ENCODE measurements around the gene WDR5B.

WDR5B gene

GRCh38 chr3:122383771-122384697, 31.8 kb downstream of the WDR5B start, which contains the start of gene FAM162A:
Gene FAM162A, plus strand, starts transcription at chr3:122384182. Its CDS starts 84 bp downstream, at chr3:122384266.
- Histone ChIP-seq H3K4me3 (ENCODE audit: low read depth, low read length) (peak within 1 kb of the TSS; percentile 66), H3K4me2 (ENCODE audit: low read length) (peak within 1 kb of the TSS; percentile 65), H3K27me3 (ENCODE audit: control insufficient read depth, insufficient read depth, low read length) (no peaks in the 10 kb centered on the region), H3K4me1 (no peaks in the 10 kb centered on the region), H2AFZ (peak within 1 kb of the TSS; percentile 93), H3K36me3 (ENCODE audit: control insufficient read depth, insufficient read depth, low read length) (no peaks in the 10 kb centered on the region), H3K27ac (peak within 1 kb of the TSS; percentile 88), H3K9ac (peak within 1 kb of the TSS; percentile 73), H3K9me3 (ENCODE audit: control insufficient read depth, low read length) (no peaks in the 10 kb centered on the region), H3K79me2 (peaks cover 18% of the 10 kb centered on the region)
- TF ChIP-seq CTCF (IDR thresholded peaks at IDR 0.05), result peak; percentile 88

- Histone ChIP-seq H3K9me3 (ENCODE audit: control insufficient read depth, low read length) (no peaks in the 10 kb centered on the region), H3K4me2 (ENCODE audit: low read length) (peak within 1 kb of the TSS; percentile 65), H2AFZ (peak within 1 kb of the TSS; percentile 93), H3K27me3 (ENCODE audit: control insufficient read depth, insufficient read depth, low read length) (no peaks in the 10 kb centered on the region), H3K27ac (peak within 1 kb of the TSS; percentile 88), H3K4me3 (ENCODE audit: low read depth, low read length) (peak within 1 kb of the TSS; percentile 66), H3K79me2 (peaks cover 15% of the 10 kb centered on the region), H3K9ac (peak within 1 kb of the TSS; percentile 73), H3K4me1 (no peaks in the 10 kb centered on the region), H3K36me3 (ENCODE audit: control insufficient read depth, insufficient read depth, low read length) (no peaks in the 10 kb centered on the region)
- no peak for TF ChIP-seq CTCF (IDR thresholded peaks at IDR 0.05)
These were observed 32.8 kb downstream of the WDR5B start, which contains the start of gene MIX23 for GRCh38 chr3:122382888-122383666. Gene MIX23, minus strand, starts transcription at chr3:122383231. Its CDS starts 7 bp downstream, at chr3:122383224.

GRCh38 chr3:122377975-122378374, 37.9 kb downstream of the WDR5B start:
- H3K79me2 ChIP-seq, result peaks cover 5% of the 10 kb centered on the region
- no peaks in the 10 kb centered on the region for H3K4me1 ChIP-seq
- no peak overlapping the region for H3K27ac ChIP-seq
- TF ChIP-seq CTCF (IDR thresholded peaks at IDR 0.05), result no peak
- H3K4me2 ChIP-seq (ENCODE audit: low read length), result no peak overlapping the region
- H3K27me3 ChIP-seq (ENCODE audit: control insufficient read depth, insufficient read depth, low read length), result no peaks in the 10 kb centered on the region
- no peaks in the 10 kb centered on the region for H3K9me3 ChIP-seq (ENCODE audit: control insufficient read depth, low read length)
- H3K4me3 ChIP-seq (ENCODE audit: low read depth, low read length), result no peak overlapping the region
- no peak overlapping the region for H2AFZ ChIP-seq
- no peaks in the 10 kb centered on the region for H3K36me3 ChIP-seq (ENCODE audit: control insufficient read depth, insufficient read depth, low read length)
- no peak overlapping the region for H3K9ac ChIP-seq

- H3K79me2 ChIP-seq, result no peaks in the 10 kb centered on the region
- no peaks in the 10 kb centered on the region for H3K9me3 ChIP-seq (ENCODE audit: control insufficient read depth, low read length)
- H3K9ac ChIP-seq, result no peak overlapping the region
- TF ChIP-seq CTCF (IDR thresholded peaks at IDR 0.05), result no peak
- H3K27me3 ChIP-seq (ENCODE audit: control insufficient read depth, insufficient read depth, low read length), result no peaks in the 10 kb centered on the region
- no peaks in the 10 kb centered on the region for H3K36me3 ChIP-seq (ENCODE audit: control insufficient read depth, insufficient read depth, low read length)
- no peak overlapping the region for H2AFZ ChIP-seq
- no peak overlapping the region for H3K4me2 ChIP-seq (ENCODE audit: low read length)
- H3K4me3 ChIP-seq (ENCODE audit: low read depth, low read length), result no peak overlapping the region
- no peak overlapping the region for H3K27ac ChIP-seq
- H3K4me1 ChIP-seq, result peaks cover 4% of the 10 kb centered on the region
These were observed 41.8 kb downstream of the WDR5B start for GRCh38 chr3:122374034-122374433.

All from parathyroid adenoma (tissue), 2 donors.